GM18861 (cell line): Measurements from ENCODE around the gene CHST10.

Experiments
- ATAC-seq: cut with Tn5 transposase; IDR thresholded peaks from one replicate; pipeline ENCODE4 v1.9.1; 2021; ENCODE audit not compliant: unreplicated experiment

The CHST10 gene

GRCh38 chr2:100417711-100418124 lies 250 bp upstream of the CHST10 start:
- ATAC-seq = no peak

DNA sequence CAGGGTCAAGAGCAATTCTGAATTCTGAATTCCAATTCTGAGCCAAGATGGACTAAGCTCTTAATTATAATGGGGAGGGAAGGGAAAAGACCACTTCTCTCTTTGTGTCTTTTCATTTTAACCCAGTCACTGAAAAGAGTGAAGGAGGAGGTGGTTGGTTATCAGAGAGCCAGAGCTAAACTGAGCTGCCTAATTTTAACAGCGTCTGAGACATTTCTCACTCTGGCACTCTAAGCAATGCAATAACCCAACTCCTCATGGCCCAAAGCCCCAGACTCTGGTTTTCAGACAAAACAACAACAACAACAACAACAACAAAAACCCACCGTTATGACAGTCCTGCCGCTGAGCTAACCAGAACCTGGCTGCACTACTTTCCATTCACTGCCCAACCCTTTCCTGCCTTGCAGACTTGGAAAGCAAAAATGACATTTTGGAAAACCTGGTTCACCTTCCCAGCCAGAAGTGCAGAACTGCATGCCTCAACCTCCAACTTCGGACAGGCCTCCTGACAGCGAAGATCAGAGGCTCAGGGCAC lies 1.0 kb downstream of the CHST10 start:
- no peak for ATAC-seq

DNA sequence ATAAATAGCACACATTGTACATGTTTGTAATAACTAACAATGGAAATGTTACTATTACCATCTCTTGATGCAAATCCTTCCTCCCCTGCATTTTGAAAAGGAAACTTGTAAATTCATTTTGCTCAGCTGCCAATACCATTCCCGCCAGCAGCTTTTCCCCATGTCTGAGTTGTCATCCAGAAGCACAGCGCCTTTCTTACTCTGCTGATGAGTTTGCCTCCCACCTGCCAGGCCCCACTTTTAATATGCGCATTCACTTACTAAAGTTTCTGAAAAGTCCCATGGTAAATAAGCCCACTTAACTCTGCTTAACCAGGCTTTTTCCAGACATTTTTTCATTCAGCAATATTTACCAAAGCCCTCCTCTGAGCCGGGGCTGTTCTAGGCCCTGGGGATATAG lies 3.9 kb downstream of the CHST10 start:
- no peak for ATAC-seq

DNA sequence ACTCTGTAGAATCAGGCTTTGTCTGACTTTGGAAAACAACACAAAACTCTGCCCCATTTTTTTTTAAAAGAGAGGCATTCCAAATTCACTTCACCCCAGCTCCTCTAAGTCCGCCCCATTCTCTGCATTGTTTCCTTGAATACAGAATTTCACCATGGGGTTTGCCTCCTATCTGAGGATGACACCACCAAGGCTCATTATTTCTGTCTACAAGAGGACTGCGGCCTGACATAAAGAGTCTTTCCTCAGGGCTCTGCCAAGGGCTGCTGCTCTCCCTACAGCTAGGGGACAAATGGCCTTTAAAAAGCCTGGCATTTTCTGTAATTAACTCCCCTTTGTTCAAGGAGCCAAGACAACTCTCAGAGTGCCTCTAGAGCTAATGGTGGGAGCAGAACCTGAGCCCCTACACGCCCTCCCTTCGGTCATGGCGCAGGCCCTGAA lies 4.6 kb downstream of the CHST10 start:
- no peak for ATAC-seq

- no peak for ATAC-seq
Observed at GRCh38 chr2:100412466-100412865, 5.0 kb downstream of the CHST10 start.

DNA sequence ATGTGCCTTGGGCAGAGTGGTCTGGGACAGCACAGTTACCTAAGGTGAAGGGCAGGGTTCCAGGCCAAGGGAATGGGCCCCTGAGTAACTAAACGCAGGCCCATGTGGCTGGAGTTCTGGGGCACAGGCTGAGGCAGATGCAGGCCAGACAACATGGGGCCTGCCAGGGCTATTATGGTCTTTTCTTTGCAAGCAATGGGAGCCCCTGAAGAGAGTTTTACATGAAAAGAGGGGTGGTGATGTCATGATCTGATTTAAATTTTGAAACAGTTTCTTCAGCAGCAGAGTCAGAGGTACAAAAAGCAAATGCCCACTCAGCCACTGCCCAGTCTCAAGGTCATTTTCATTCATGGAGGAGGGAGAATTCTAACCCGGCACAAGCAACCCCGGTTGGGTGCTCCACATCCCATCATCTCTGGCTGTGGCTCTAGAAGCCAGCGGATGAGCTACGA lies 5.6 kb downstream of the CHST10 start:
- ATAC-seq = no peak

DNA sequence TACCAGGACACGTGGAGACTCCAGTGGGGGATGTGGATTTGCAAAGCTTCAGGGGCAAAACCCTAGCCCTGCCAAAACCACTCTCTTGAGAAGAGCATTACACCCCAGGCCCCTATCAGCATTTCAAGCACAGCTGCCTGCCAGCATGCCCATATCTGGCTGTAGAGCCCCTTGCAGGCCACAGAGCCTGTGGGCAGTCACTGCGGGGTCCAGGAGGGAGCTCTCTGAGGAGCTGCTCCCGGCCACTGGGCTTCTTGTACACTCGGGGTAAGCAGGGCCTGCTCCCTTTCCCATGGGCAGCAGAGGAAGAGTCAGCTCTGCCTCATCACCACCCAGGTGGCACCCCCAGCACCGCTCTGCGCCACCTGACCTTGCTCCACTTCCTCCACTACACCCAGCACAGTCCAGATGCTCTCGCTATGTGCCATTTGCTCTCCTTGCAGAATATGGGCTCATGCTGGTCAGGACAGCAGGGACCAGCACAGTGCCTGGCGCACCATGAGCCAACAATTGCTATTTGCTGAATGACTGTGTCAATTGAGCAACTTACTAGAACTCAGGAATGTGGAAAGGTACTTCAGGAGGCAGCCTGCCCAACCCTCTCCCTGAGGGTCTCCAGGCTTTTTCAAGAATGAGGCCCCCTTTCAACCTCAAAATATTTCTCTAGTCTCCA lies 7.4 kb downstream of the CHST10 start:
- no peak for ATAC-seq

GRCh38 chr2:100409461-100409860 lies 8.0 kb downstream of the CHST10 start:
- no peak for ATAC-seq

GRCh38 chr2:100408941-100409340 lies 8.5 kb downstream of the CHST10 start:
- ATAC-seq = no peak

GRCh38 chr2:100408104-100408503 lies 9.4 kb downstream of the CHST10 start:
- no peak for ATAC-seq

DNA sequence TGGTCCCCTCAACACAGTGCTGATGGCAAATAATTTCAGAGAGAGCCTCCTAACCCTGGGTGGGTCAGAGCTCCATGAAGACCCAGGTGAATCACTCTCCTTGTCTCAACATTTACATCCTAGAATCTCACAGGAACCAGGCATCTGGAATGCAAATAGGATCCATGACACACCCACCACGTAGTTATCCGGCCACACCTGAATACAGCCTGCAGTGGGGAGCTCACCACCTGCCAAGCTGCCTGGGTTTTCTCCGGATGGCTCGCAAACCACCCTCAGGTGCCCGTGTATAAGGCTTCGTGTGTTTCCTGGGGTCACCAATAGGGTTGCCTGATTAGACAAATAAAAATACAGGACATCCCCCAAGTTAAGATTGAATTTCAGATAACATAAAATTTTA lies 9.9 kb downstream of the CHST10 start:
- ATAC-seq = no peak

DNA sequence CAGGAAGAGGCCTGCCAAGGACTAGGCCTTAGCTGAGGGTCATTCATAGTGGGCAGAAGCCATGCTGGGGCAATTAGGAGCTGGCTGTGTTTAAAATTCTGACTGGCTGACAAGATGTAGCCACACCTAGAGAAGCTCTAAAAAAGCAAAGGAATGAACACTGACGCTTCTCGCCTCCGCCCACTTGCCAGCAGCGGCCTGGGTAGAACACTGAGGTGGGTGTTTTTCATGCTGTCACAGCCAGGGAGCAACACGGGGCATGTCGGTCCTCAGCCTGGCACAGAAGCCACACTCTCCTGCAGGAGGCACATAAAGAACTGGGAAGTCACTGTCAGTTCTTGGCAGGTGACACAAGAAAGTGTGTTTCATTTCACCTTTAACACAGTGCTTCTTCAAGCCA lies 10.4 kb downstream of the CHST10 start:
- no peak for ATAC-seq

GRCh38 chr2:100406120-100406508 lies 11.4 kb downstream of the CHST10 start:
- no peak for ATAC-seq

DNA sequence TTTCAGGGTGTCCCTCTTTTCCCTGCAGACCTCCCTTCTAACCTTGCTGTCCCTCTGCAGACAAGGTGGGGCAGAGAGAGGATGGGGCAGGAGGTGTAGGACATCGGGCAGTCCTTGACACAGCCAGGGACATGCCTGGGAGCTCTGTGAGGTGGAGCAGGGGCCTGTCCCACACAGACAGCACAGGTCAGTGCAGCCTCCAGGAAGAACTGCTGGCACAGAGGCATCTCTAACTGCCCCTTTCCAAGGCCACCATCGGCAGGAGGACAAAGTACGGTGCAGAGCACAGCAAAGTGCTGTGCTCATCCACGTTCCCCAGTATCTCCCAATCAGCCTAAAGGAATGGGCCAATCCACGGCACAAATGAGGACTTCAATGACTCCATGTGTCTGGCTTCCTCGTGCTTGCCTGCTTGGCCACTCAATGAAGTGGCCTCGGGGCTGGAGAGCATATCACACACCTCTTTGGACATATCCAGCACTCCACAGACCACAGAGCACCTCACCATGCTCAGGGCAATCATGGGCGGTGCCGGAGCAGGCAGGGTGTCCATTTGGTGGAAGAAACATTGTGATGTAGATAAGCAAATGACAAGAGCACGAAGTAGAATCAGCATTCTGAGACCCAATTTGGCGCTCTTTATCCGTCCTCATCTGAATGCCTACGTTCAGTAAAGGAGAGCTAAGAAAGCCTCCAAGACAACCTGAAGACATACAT lies 11.9 kb downstream of the CHST10 start:
- ATAC-seq = no peak

DNA sequence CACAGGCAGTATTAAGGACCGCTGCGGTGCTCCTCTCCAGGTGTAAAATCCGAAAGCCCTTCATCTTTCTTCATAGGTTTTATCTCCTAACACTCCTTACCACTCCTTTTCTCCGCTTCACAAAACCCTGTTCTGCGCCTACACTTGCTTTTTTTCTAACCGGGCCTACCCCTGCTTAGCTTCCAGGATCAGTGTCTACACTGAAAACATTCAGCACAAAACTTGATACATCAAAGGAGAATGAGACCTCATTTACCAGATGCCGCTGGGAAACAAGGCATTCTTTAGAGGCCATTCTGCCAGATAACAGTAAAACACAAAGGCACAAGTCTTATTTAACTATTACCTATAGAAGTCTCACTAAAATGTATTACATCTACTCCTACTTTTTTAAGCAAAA lies 13.1 kb downstream of the CHST10 start:
- ATAC-seq = no peak

- ATAC-seq = no peak
Observed at GRCh38 chr2:100403722-100404121, 13.7 kb downstream of the CHST10 start.

DNA sequence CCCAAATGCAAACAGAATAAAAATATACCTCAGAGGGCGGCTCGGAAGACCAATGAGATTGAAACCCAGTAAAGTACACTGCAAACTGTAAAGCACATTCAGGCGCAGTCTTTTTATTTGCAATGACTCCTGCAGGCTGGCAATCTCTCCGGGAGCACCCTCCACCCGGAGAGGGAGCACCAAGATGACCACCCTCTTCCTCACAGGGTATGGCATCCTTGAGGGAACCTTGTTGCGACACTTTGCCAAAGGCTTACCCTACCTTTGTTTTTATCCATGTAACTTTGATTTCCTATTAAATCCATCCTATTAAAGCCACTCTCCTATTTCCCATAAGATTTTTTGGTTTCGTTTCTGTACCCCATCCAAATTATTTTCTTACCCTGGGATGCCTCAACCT lies 16.2 kb downstream of the CHST10 start:
- ATAC-seq = no peak

GRCh38 chr2:100399714-100400113 lies 17.8 kb downstream of the CHST10 start:
- ATAC-seq = no peak

DNA sequence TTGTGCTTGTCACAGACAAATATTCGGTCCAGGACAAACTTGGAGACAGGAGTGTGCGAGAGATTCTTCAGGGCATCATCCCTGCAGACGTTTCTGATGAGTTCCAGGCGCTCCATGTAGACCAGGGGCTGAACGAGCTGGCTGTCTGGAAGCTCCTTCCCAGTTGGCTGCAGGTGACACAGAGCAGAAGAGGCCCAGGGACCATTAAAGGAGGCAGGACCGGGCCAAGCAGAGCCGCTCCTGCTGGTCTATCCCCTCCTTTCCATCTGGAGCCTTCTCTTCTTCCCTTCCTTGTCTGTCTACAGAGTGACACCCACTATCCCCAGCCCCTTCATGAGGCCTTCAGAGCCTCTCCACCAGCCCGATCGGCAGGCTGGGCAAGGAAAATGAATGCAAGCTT lies 19.5 kb downstream of the CHST10 start:
- ATAC-seq = no peak

GRCh38 chr2:100397118-100397860 lies 20.2 kb downstream of the CHST10 start:
- no peak for ATAC-seq

- no peak for ATAC-seq
Observed at GRCh38 chr2:100396483-100396882, 21.0 kb downstream of the CHST10 start.
